GM12878 (cell line): Measurements from ENCODE around the gene C6orf15. TPM values are rescaled to one million over a fixed set of nuclear protein-coding genes. Genes with fewer than 3 reads are reported as not detected.

ENCODE experiments used
- ATAC-seq: fragments of 200-7000 bp; cut with Tn5 transposase; 3 replicates; pipeline ENCODE4 v1.9.1; 2020; ENCODE audit warnings: mild to moderate bottlenecking, moderate library complexity
- BruUV-seq: library from RNA; stranded (reverse); fragments of 400-500 nt; replicated peaks from 2 replicates; lab custom pipeline; 2021; lab: Mats Ljungman, UMichigan
- CTCF ChIA-PET: fragments of 300-600 bp; sonication (Branson Sonifier 250); formaldehyde crosslinking; extraction: SDS; loops from one replicate; lab custom pipeline; 2021; ENCODE audit warnings: inconsistent platforms; lab: Yijun Ruan, JAX
- POLR2A ChIA-PET: fragments of 350-600 bp; formaldehyde crosslinking; extraction: SDS; loops from one replicate; lab custom pipeline; 2021; ENCODE audit warnings: inconsistent platforms; lab: Charles Lee
- RAD21 ChIA-PET: fragments of 300-600 bp; sonication (Branson Sonifier 250); formaldehyde crosslinking; loops from one replicate; lab custom pipeline; 2023; ENCODE audit warnings: antibody characterized with exemption; ENCODE audit not compliant: unreplicated experiment; lab: Charles Lee
- SMC1A ChIA-PET: fragments of 300-600 bp; sonication (Branson Sonifier 250); formaldehyde crosslinking; loops from one replicate; lab custom pipeline; 2023; ENCODE audit not compliant: unreplicated experiment, uncharacterized antibody; lab: Charles Lee
- DNase-seq: peaks from one replicate; pipeline ENCODE4 v3.0.0-alpha.2; 2011; ENCODE audit warnings: low read depth, low spot score
- FAIRE-seq: peaks from 3 replicates; lab custom pipeline; 2011; peaks lifted over from hg19 to GRCh38; lab: Jason Lieb, UNC
- H2AFZ ChIP-seq: 2 replicates; pipeline ENCODE4 v1.6.0; 2011; ENCODE audit warnings: low read depth, low read length, control low read depth; ENCODE audit not compliant: control insufficient read depth
- H3K27ac ChIP-seq: 2 replicates; pipeline ENCODE4 v1.5.1; 2011; ENCODE audit warnings: control low read depth; ENCODE audit not compliant: control insufficient read depth, insufficient read depth
- H3K27me3 ChIP-seq, 2 experiments: replicated peaks in 1 of 2; 2 replicates each; pipeline versions ENCODE4 v1.6.0 to v1.6.1; 2011; ENCODE audit warnings: low read length in 1 of 2; ENCODE audit not compliant: control insufficient read depth in 2 of 2, insufficient read depth in 2 of 2
- H3K36me3 ChIP-seq, 2 experiments: 2 replicates each; pipeline ENCODE4 v1.5.1; 2011; ENCODE audit warnings: low read length in 1 of 2; ENCODE audit not compliant: control insufficient read depth in 2 of 2, insufficient read depth in 2 of 2
- H3K4me1 ChIP-seq: 2 replicates; pipeline ENCODE4 v1.6.1; 2011; ENCODE audit warnings: mild to moderate bottlenecking, low read length, moderate library complexity, mixed read lengths; ENCODE audit not compliant: control insufficient read depth, insufficient read depth
- H3K4me2 ChIP-seq: 2 replicates; pipeline ENCODE4 v1.6.0; 2011; ENCODE audit warnings: control low read depth; ENCODE audit not compliant: control insufficient read depth, insufficient read depth
- H3K4me3 ChIP-seq: fragments of 200-600 bp; sonication (generic); 2 replicates; pipeline ENCODE4 v1.5.1; 2016
- H3K79me2 ChIP-seq: 2 replicates; pipeline ENCODE4 v1.6.0; 2011; ENCODE audit warnings: low read length; ENCODE audit not compliant: control insufficient read depth, insufficient read depth
- H3K9ac ChIP-seq: 2 replicates; pipeline ENCODE4 v1.8.0; 2011; ENCODE audit warnings: low read length, control low read depth, mixed read lengths; ENCODE audit not compliant: control insufficient read depth, insufficient read depth
- H3K9me3 ChIP-seq: replicated peaks from 3 replicates; pipeline ENCODE4 v1.5.1; 2011; ENCODE audit warnings: mild to moderate bottlenecking, low read length; ENCODE audit not compliant: control insufficient read depth, insufficient read depth
- H4K20me1 ChIP-seq: 2 replicates; pipeline ENCODE4 v1.6.0; 2011; ENCODE audit not compliant: control insufficient read depth, insufficient read depth
- BCL11A ChIP-seq: IDR thresholded peaks from 2 replicates; pipeline ENCODE4 v1.6.1; 2011; ENCODE audit warnings: low read depth, low read length
- GABPA ChIP-seq: IDR thresholded peaks from 2 replicates; pipeline ENCODE4 v1.6.1; 2014; ENCODE audit warnings: antibody characterized with exemption, low read depth, mild to moderate bottlenecking, inconsistent platforms
- HDAC2 ChIP-seq: fragments of 200-600 bp; sonication (generic); IDR thresholded peaks from 2 replicates; pipeline ENCODE4 v1.6.1; 2017
- MYB ChIP-seq: fragments of 150-350 bp; IDR thresholded peaks from 2 replicates; pipeline ENCODE4 v1.6.1; 2014; ENCODE audit warnings: mild to moderate bottlenecking, low read depth, low read length, borderline replicate concordance
- PAX5 ChIP-seq: IDR thresholded peaks from 2 replicates; pipeline ENCODE4 v1.6.1; 2011; ENCODE audit warnings: low read depth, low read length, borderline replicate concordance
- RAD21 ChIP-seq: IDR thresholded peaks from 2 replicates; pipeline ENCODE4 v1.6.1; 2011; ENCODE audit warnings: mild to moderate bottlenecking, low read depth, low read length, moderate library complexity; ENCODE audit not compliant: insufficient read depth
- SIX5 ChIP-seq: IDR thresholded peaks from 2 replicates; pipeline ENCODE4 v1.6.1; 2011; ENCODE audit warnings: mild to moderate bottlenecking, low read depth, low read length, moderate library complexity; ENCODE audit not compliant: severe bottlenecking
- SMARCA5 ChIP-seq: fragments of 450-650 bp; IDR thresholded peaks from 2 replicates; pipeline ENCODE4 v1.6.1; 2017; ENCODE audit warnings: mild to moderate bottlenecking
- SPI1 ChIP-seq: IDR thresholded peaks from 2 replicates; pipeline ENCODE4 v1.6.1; 2011; ENCODE audit warnings: low read depth, mild to moderate bottlenecking, low read length, moderate library complexity, borderline replicate concordance; ENCODE audit not compliant: insufficient read depth
- ZBED1 ChIP-seq: IDR thresholded peaks from 2 replicates; pipeline ENCODE4 v1.6.1; 2016; ENCODE audit warnings: borderline replicate concordance
- WGBS: methylation state at CpG from one replicate; pipeline ENCODE4 v1.1.6; 2016; ENCODE audit warnings: low lambda C conversion rate; ENCODE audit not compliant: insufficient replicate concordance, insufficient coverage; ENCODE audit errors: missing lambda C conversion rate; 5-methylcytosine and 5-hydroxymethylcytosine counted together
- in situ Hi-C: fragments of 300-500 bp; cut with MboI; formaldehyde crosslinking; loops from 9 replicates; pipeline ENCODE4 v1.14.3; 2018; ENCODE audit warnings: mixed read lengths
- intact Hi-C: fragments of 100-400 bp; cut with micrococcal nuclease; formaldehyde crosslinking; loops from one replicate; pipeline ENCODE4 v1.14.2; 2022; ENCODE audit not compliant: unreplicated experiment
- polyA plus RNA-seq, 11 experiments: library from polyadenylated mRNA; depleted of rRNA in 4 of 11; unstranded in 6 of 11; stranded (reverse) in 5 of 11; fragments of >200 nt; fragmentation: Nextera tagmentation in 4 of 11; fragmentation: Illumina TruSeq in 1 of 11; extraction: Ambion mirVana in 4 of 11; extraction: Trizol in 1 of 11; gene quantifications; 1 replicate in 1 of 11; 2 replicates in 10 of 11; pipeline versions ENCODE4 v1.2.1 to v1.2.3, GENCODE V29; 2011 to 2016; ENCODE audit warnings: inconsistent platforms in 2 of 11, missing spikeins in 2 of 11, low read depth in 1 of 11
- total RNA-seq, 4 experiments: library from RNA; depleted of rRNA in 3 of 4; stranded (reverse); fragments of >200 nt in 3 of 4; fragmentation: Illumina TruSeq in 1 of 4; extraction: Trizol in 1 of 4; gene quantifications; 2 replicates each; pipeline versions ENCODE4 v1.2.1 to v1.2.3, GENCODE V29; 2013 to 2021
- TF ChIP-seq, protein P1 (sequence below): fragments of 450-650 bp; IDR thresholded peaks from 2 replicates; pipeline ENCODE4 v1.6.1; 2016; ENCODE audit warnings: mild to moderate bottlenecking
- TF ChIP-seq, protein P2 (sequence below): fragments of 450-650 bp; IDR thresholded peaks from 2 replicates; pipeline ENCODE4 v1.6.1; 2016; ENCODE audit warnings: mild to moderate bottlenecking
- TF ChIP-seq, protein P3 (sequence below): IDR thresholded peaks from 2 replicates; pipeline ENCODE4 v1.6.1; 2012; ENCODE audit warnings: low read length, inconsistent platforms

The C6orf15 gene
- total and polyA plus RNA-seq, 10 of the 15 experiments (the other 5 are each of a cell fraction or from before 2014, with no cell fraction given), result not detected

DNA sequence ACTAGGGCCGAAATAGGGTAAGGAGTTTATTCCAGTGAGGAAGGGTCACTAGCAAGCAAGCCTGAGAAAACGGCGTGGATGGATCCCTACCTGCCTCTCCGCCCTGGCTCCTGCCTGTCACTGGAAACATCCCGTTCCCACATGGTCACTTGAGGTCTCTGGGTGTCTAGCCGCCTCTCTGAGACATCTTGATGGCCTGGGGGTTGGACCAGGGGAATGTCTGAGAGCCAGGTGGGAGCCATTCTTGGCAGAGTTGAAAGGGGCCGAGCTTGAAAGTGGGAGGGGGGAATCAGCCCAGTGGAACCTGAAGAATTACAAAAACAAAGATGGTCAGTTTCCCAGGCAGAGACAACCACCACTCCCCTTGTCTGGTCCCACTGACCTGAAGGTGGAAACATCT is 44.3 kb upstream of the C6orf15 start:
- H3K4me1 ChIP-seq, result no peaks in the 10 kb centered on the region; the same call in 1 of the 2 replicates
- no peaks in the 10 kb centered on the region for H3K9me3 ChIP-seq
- intact Hi-C loops, result no loop called here
- H3K4me2 ChIP-seq, result no peak overlapping the region
- TF ChIP-seq ZBED1 (no peak), HDAC2 (no peak), MYB (no peak), PAX5 (no peak), SMARCA5 (no peak), SIX5 (no peak), RAD21 (no peak), SPI1 (no peak), GABPA (no peak), BCL11A (no peak)
- TF ChIP-seq, protein P1, sequence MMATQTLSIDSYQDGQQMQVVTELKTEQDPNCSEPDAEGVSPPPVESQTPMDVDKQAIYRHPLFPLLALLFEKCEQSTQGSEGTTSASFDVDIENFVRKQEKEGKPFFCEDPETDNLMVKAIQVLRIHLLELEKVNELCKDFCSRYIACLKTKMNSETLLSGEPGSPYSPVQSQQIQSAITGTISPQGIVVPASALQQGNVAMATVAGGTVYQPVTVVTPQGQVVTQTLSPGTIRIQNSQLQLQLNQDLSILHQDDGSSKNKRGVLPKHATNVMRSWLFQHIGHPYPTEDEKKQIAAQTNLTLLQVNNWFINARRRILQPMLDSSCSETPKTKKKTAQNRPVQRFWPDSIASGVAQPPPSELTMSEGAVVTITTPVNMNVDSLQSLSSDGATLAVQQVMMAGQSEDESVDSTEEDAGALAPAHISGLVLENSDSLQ, result no peak
- TF ChIP-seq, protein P2, sequence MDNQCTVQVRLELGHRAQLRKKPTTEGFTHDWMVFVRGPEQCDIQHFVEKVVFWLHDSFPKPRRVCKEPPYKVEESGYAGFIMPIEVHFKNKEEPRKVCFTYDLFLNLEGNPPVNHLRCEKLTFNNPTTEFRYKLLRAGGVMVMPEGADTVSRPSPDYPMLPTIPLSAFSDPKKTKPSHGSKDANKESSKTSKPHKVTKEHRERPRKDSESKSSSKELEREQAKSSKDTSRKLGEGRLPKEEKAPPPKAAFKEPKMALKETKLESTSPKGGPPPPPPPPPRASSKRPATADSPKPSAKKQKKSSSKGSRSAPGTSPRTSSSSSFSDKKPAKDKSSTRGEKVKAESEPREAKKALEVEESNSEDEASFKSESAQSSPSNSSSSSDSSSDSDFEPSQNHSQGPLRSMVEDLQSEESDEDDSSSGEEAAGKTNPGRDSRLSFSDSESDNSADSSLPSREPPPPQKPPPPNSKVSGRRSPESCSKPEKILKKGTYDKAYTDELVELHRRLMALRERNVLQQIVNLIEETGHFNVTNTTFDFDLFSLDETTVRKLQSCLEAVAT, result no peak
- TF ChIP-seq, protein P3, sequence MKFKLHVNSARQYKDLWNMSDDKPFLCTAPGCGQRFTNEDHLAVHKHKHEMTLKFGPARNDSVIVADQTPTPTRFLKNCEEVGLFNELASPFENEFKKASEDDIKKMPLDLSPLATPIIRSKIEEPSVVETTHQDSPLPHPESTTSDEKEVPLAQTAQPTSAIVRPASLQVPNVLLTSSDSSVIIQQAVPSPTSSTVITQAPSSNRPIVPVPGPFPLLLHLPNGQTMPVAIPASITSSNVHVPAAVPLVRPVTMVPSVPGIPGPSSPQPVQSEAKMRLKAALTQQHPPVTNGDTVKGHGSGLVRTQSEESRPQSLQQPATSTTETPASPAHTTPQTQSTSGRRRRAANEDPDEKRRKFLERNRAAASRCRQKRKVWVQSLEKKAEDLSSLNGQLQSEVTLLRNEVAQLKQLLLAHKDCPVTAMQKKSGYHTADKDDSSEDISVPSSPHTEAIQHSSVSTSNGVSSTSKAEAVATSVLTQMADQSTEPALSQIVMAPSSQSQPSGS, result no peak
- DNase-seq, result no peak
- no peak for FAIRE-seq
- in situ Hi-C loops, result no loop called here
- H3K27me3 ChIP-seq, result no peaks in the 10 kb centered on the region
- no peak overlapping the region for H2AFZ ChIP-seq
- peak overlapping the region; percentile 5; the same call in 1 of the 2 replicates for H3K9ac ChIP-seq
- ChIA-PET CTCF (interaction anchor here (1.1 to 1.6 kb wide), 2 partner anchors 19 to 21 kb away, joined by 3 to 7 read pairs; no protein-coding TSS in a partner anchor), SMC1A (interaction anchor here (1.2 to 2.9 kb wide), 3 partner anchors 9 to 27 kb away, joined by 3 to 12 read pairs (median 3); no protein-coding TSS in a partner anchor), RAD21 (interaction anchor here (1.1 kb wide), 1 partner anchor 19 kb away, joined by 4 read pairs; no protein-coding TSS in a partner anchor), POLR2A (interaction anchor here (1.3 to 1.8 kb wide), 2 partner anchors 9 to 26 kb away, joined by 5 read pairs; no protein-coding TSS in a partner anchor)
- 95% methylated on average over 7 of the region's 7 CpGs for WGBS
- no TSS peak for BruUV-seq
- no peaks in the 10 kb centered on the region for H4K20me1 ChIP-seq
- no peak overlapping the region for H3K27ac ChIP-seq
- ATAC-seq, result no peak
- peaks cover 32% of the 10 kb centered on the region for H3K79me2 ChIP-seq
- H3K36me3 ChIP-seq, result peaks cover 0 to 3% of the 10 kb centered on the region in 2 experiments; a peak in 3 of 4 replicates
- H3K4me3 ChIP-seq, result no peak overlapping the region
